ENCODE results near the gene BST1. TPM values are rescaled to one million over a fixed set of nuclear protein-coding genes. Genes with fewer than 3 reads are reported as not detected.

BST1 gene
- total RNA-seq, 1 experiment from 2014 or later = not detected

DNA sequence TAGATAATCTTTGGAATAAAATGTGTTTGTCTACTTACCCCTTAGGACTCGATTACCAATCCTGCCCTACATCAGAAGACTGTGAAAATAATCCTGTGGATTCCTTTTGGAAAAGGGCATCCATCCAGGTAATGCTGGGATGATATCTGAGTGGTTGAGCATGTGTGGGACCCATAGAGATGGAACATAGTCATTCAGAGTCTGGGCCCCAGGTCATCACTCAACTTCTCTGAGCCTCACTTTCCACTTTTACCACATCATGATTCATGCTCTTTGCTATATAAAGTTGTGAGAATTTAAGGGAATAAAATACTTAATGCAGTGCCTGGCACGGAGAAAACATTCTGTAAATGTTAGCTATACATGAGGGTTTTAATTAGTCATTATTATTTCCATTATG lies 8.9 kb downstream of the BST1 start:
- no CpG with 5 or more reads among the region's 2 CpGs for WGBS (ENCODE audit: extremely low coverage, insufficient read length, low lambda C conversion rate)
- Histone ChIP-seq H3K23ac (ENCODE audit: insufficient read length, low read depth, low read length) (no peak overlapping the region), H3K18ac (ENCODE audit: insufficient read length, low read depth, low read length) (no peak overlapping the region), H2AK5ac (ENCODE audit: insufficient read length, low read length) (no peak overlapping the region), H3T11ph (ENCODE audit: low read length) (no peak overlapping the region), H3K79me2 (ENCODE audit: insufficient read depth, low read length) (no peaks in the 10 kb centered on the region), H3K79me1 (ENCODE audit: insufficient read depth, low read depth, low read length, poor library complexity, severe bottlenecking) (no peaks in the 10 kb centered on the region), H2BK5ac (ENCODE audit: insufficient read length, low read length) (no peak overlapping the region), H4K20me1 (ENCODE audit: control insufficient read depth, insufficient read depth, insufficient read length) (no peaks in the 10 kb centered on the region), H3K56ac (ENCODE audit: insufficient read length, low read depth, low read length) (no peak overlapping the region), H3K27ac (ENCODE audit: insufficient read length, low read depth, low read length) (no peak overlapping the region), H3K27me3 (ENCODE audit: insufficient read depth, low read length) (no peaks in the 10 kb centered on the region), H4K8ac (replicated peaks; ENCODE audit: insufficient read length, low read depth, low read length) (no peak overlapping the region), H2BK15ac (ENCODE audit: low read depth, low read length) (no peak overlapping the region), H3K9me3 (ENCODE audit: control insufficient read depth, low read depth, low read length) (no peaks in the 10 kb centered on the region), H2BK20ac (ENCODE audit: low read depth, low read length, poor library complexity, severe bottlenecking) (no peak overlapping the region), H2BK120ac (ENCODE audit: low read depth, low read length, poor library complexity, severe bottlenecking) (no peak overlapping the region), H3K4ac (ENCODE audit: low read depth, low read length) (no peak overlapping the region), H3K4me2 (ENCODE audit: insufficient read depth, insufficient read length, low read length) (no peak overlapping the region), H3K14ac (ENCODE audit: insufficient read depth, low read length) (no peak overlapping the region), H2AFZ (ENCODE audit: low read length) (no peak overlapping the region), H4K5ac (ENCODE audit: insufficient read length, low read depth, low read length) (no peak overlapping the region), H3K9ac (ENCODE audit: extremely low read depth, insufficient read length, low read length) (no peak overlapping the region), H4K91ac (ENCODE audit: insufficient read length, low read depth, low read length) (no peak overlapping the region), H3K23me2 (ENCODE audit: insufficient read length, low read depth, low read length, poor library complexity, severe bottlenecking) (no peaks in the 10 kb centered on the region), H2BK12ac (ENCODE audit: insufficient read length, low read depth, low read length) (no peak overlapping the region), H3K4me1 (ENCODE audit: insufficient read depth, low read length) (no peaks in the 10 kb centered on the region)
- TF ChIP-seq, protein P1, sequence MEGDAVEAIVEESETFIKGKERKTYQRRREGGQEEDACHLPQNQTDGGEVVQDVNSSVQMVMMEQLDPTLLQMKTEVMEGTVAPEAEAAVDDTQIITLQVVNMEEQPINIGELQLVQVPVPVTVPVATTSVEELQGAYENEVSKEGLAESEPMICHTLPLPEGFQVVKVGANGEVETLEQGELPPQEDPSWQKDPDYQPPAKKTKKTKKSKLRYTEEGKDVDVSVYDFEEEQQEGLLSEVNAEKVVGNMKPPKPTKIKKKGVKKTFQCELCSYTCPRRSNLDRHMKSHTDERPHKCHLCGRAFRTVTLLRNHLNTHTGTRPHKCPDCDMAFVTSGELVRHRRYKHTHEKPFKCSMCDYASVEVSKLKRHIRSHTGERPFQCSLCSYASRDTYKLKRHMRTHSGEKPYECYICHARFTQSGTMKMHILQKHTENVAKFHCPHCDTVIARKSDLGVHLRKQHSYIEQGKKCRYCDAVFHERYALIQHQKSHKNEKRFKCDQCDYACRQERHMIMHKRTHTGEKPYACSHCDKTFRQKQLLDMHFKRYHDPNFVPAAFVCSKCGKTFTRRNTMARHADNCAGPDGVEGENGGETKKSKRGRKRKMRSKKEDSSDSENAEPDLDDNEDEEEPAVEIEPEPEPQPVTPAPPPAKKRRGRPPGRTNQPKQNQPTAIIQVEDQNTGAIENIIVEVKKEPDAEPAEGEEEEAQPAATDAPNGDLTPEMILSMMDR (conservative IDR thresholded peaks at IDR 0.05) = no peak
- H3K4me1 Mint-ChIP-seq = peaks cover 7 to 17% of the 10 kb centered on the region in 2 experiments
- no peak for DNase-seq
- H3K27ac Mint-ChIP-seq = no peak overlapping the region
- no peaks in the 10 kb centered on the region for H3K36me3 Mint-ChIP-seq (ENCODE audit: insufficient read depth in 1 of 3, low read depth in 3 of 3)
- H3K27me3 Mint-ChIP-seq (ENCODE audit: low read depth) = no peaks in the 10 kb centered on the region; the same call in 1 of the 2 replicates
- no peaks in the 10 kb centered on the region for H3K9me3 Mint-ChIP-seq
- no peak overlapping the region for H3K4me3 Mint-ChIP-seq
